Measurements from ENCODE around the gene LPCAT1.

DNA sequence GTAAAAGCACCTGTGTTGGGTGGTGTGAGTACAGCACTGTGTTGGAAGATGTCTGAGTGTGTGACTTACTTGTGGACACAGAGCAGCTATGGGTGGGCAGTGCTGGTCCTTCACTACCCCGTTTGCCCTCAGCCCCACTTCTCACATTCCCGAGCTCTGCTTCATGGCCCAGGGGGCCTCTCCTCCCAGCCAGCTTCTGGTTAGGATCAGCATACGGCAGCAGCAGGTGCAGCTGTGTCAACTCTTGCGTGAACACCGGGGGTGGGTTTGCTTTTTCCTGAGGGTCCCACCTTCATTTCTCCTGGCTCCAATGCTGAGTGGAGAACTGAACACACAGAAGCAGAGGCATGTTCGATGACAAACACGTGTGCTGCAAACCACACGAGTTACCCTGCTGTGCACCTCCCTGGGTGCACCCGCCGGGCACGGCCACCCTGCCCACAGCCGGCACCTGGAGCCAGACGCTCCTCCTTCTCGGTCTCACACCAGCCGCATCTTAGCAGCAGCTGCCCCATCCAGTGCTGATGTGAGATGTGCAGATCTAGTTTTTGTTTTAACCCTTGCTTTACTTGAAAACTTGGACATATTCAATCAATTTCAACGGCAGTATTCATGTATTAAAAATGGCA is 63.6 kb downstream of the LPCAT1 start:
- TF ChIP-seq, protein P1, sequence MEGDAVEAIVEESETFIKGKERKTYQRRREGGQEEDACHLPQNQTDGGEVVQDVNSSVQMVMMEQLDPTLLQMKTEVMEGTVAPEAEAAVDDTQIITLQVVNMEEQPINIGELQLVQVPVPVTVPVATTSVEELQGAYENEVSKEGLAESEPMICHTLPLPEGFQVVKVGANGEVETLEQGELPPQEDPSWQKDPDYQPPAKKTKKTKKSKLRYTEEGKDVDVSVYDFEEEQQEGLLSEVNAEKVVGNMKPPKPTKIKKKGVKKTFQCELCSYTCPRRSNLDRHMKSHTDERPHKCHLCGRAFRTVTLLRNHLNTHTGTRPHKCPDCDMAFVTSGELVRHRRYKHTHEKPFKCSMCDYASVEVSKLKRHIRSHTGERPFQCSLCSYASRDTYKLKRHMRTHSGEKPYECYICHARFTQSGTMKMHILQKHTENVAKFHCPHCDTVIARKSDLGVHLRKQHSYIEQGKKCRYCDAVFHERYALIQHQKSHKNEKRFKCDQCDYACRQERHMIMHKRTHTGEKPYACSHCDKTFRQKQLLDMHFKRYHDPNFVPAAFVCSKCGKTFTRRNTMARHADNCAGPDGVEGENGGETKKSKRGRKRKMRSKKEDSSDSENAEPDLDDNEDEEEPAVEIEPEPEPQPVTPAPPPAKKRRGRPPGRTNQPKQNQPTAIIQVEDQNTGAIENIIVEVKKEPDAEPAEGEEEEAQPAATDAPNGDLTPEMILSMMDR (IDR thresholded peaks at IDR 0.05) = no peak
- TF ChIP-seq ZFX (IDR thresholded peaks at IDR 0.05; ENCODE audit: borderline replicate concordance) = no peak

All from 22Rv1 (cell line).